ENCODE results near the gene TMEM164. TPM values are rescaled to one million over a fixed set of nuclear protein-coding genes. Genes with fewer than 3 reads are reported as not detected.

Gene TMEM164
- total RNA-seq, 1 donor from 2014 or later, result 84.6 TPM

- TF ChIP-seq CTCF (IDR thresholded peaks at IDR 0.05), result no peak
- peaks cover 10% of the 10 kb centered on the region for H3K4me1 ChIP-seq
- DNase-seq (no peak), ATAC-seq (no peak)
- no peaks in the 10 kb centered on the region for H3K36me3 ChIP-seq
- H3K9me3 ChIP-seq, result no peaks in the 10 kb centered on the region
- H3K27me3 ChIP-seq, result no peaks in the 10 kb centered on the region
- intact Hi-C loops (cut with DNase I), result no loop called here
- H3K27ac ChIP-seq, result no peak overlapping the region
- no peak overlapping the region for H3K4me3 ChIP-seq
Measured at GRCh38 chrX:110000847-110001713, 1.8 kb upstream of the TMEM164 start.

GRCh38 chrX:110001740-110002299, 1.1 kb upstream of the TMEM164 start:
- TF ChIP-seq CTCF (IDR thresholded peaks at IDR 0.05), result no peak
- H3K27ac ChIP-seq, result peak overlapping the region; percentile 70
- peak overlapping the region; percentile 62 for H3K4me3 ChIP-seq
- peaks cover 12% of the 10 kb centered on the region for H3K4me1 ChIP-seq
- ATAC-seq (no peak), DNase-seq (no peak)
- H3K9me3 ChIP-seq, result no peaks in the 10 kb centered on the region
- intact Hi-C loops (cut with DNase I), result no loop called here
- no peaks in the 10 kb centered on the region for H3K27me3 ChIP-seq
- H3K36me3 ChIP-seq, result no peaks in the 10 kb centered on the region

- Histone ChIP-seq H3K9me3 (no peaks in the 10 kb centered on the region), H3K4me3 (peak overlapping the region; percentile 62), H3K27ac (peak overlapping the region; percentile 70), H3K36me3 (no peaks in the 10 kb centered on the region), H3K4me1 (peaks cover 15% of the 10 kb centered on the region), H3K27me3 (no peaks in the 10 kb centered on the region)
- ATAC-seq (no peak), DNase-seq (peak; percentile 68)
- TF ChIP-seq CTCF (IDR thresholded peaks at IDR 0.05), result no peak
- intact Hi-C loops (cut with DNase I), result no loop called here
Measured at GRCh38 chrX:110003167-110004156, 548 bp downstream of the TMEM164 start.

- H3K27ac ChIP-seq, result peak overlapping the region; percentile 24
- H3K27me3 ChIP-seq, result no peaks in the 10 kb centered on the region
- DNase-seq (peak; percentile 75), ATAC-seq (peak; percentile 32)
- H3K9me3 ChIP-seq, result no peaks in the 10 kb centered on the region
- peaks cover 15% of the 10 kb centered on the region for H3K4me1 ChIP-seq
- no peaks in the 10 kb centered on the region for H3K36me3 ChIP-seq
- TF ChIP-seq CTCF (IDR thresholded peaks at IDR 0.05), result no peak
- intact Hi-C loops (cut with DNase I), result no loop called here
- H3K4me3 ChIP-seq, result peak overlapping the region; percentile 62
Measured at GRCh38 chrX:110004215-110004614, 1.3 kb downstream of the TMEM164 start.

- no peak for ATAC-seq
- peak overlapping the region; percentile 24 for H3K27ac ChIP-seq
Measured at GRCh38 chrX:110004731-110005369, 1.9 kb downstream of the TMEM164 start.

More at GRCh38 chrX:110004731-110005369, 1.9 kb downstream of the TMEM164 start:
- Histone ChIP-seq H3K4me1 (peaks cover 15% of the 10 kb centered on the region), H3K9me3 (no peaks in the 10 kb centered on the region), H3K27me3 (no peaks in the 10 kb centered on the region), H3K4me3 (peak overlapping the region; percentile 62), H3K36me3 (no peaks in the 10 kb centered on the region)
- DNase-seq, result no peak
- intact Hi-C loops (cut with DNase I), result no loop called here
- TF ChIP-seq CTCF (IDR thresholded peaks at IDR 0.05), result no peak
